Measurements from ENCODE around the gene CNOT6L.

- TF ChIP-seq POLR2A (IDR thresholded peaks at IDR 0.05) (no peak), CTCF (IDR thresholded peaks at IDR 0.05) (no peak), POLR2AphosphoS5 (IDR thresholded peaks at IDR 0.05; ENCODE audit: insufficient read depth in 1 of 2, low read depth in 1 of 2) (no peak)
Observed at GRCh38 chr4:77669946-77670590, 149.1 kb downstream of the CNOT6L start.
